Measurements from ENCODE around the gene RNF144A.

RNF144A gene

DNA sequence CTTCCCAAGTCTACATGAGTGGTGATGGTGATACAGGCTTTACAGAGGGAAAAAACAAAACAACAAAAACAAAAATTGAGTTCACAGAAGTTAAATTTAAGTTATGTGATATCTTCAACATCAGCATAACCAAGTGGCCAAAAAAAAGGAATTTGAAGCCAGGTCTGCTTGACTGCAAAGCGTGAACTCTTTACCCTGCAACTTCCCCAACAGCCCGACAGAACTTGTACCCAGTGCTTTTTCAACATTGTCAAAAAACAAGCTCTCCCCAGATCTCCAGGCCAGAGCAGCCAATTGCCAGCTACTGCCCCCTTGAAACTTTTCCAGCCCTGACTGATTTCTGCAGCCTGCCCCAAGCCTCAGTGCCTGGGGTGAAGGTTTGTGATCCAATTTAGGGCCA lies 76.7 kb downstream of the RNF144A start:
- H3K27me3 ChIP-seq (ENCODE audit: insufficient read depth, low read length, poor library complexity, severe bottlenecking): no peaks in the 10 kb centered on the region
- H3K9ac ChIP-seq (ENCODE audit: low read depth, low read length, poor library complexity, severe bottlenecking): no peak overlapping the region
- peaks cover 8% of the 10 kb centered on the region for H3K4me1 ChIP-seq (ENCODE audit: insufficient read depth, low read length, poor library complexity, severe bottlenecking)
- H4K20me1 ChIP-seq (ENCODE audit: insufficient read depth, low read length, poor library complexity, severe bottlenecking): no peaks in the 10 kb centered on the region
- no peaks in the 10 kb centered on the region for H3K79me2 ChIP-seq (ENCODE audit: insufficient read depth, low read length)
- peaks cover 5% of the 10 kb centered on the region; the same call in 1 of the 2 replicates for H3K36me3 ChIP-seq (ENCODE audit: insufficient read depth, low read length)
- H3K4me2 ChIP-seq (ENCODE audit: low read depth, low read length, poor library complexity, severe bottlenecking): no peak overlapping the region
- no peak overlapping the region for H3K4me3 ChIP-seq (ENCODE audit: low read length, poor library complexity, severe bottlenecking)
- no peak overlapping the region for H2AFZ ChIP-seq (ENCODE audit: low read length)
- TF ChIP-seq EZH2phosphoT487 (IDR thresholded peaks at IDR 0.05; ENCODE audit: borderline replicate concordance): no peak
- TF ChIP-seq, protein P1, sequence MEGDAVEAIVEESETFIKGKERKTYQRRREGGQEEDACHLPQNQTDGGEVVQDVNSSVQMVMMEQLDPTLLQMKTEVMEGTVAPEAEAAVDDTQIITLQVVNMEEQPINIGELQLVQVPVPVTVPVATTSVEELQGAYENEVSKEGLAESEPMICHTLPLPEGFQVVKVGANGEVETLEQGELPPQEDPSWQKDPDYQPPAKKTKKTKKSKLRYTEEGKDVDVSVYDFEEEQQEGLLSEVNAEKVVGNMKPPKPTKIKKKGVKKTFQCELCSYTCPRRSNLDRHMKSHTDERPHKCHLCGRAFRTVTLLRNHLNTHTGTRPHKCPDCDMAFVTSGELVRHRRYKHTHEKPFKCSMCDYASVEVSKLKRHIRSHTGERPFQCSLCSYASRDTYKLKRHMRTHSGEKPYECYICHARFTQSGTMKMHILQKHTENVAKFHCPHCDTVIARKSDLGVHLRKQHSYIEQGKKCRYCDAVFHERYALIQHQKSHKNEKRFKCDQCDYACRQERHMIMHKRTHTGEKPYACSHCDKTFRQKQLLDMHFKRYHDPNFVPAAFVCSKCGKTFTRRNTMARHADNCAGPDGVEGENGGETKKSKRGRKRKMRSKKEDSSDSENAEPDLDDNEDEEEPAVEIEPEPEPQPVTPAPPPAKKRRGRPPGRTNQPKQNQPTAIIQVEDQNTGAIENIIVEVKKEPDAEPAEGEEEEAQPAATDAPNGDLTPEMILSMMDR (conservative IDR thresholded peaks at IDR 0.05; ENCODE audit: low read length): no peak
- peaks cover 5% of the 10 kb centered on the region; the same call in 1 of the 2 replicates for H3K9me3 ChIP-seq (ENCODE audit: insufficient read depth, low read depth, low read length)
- no peaks in the 10 kb centered on the region for H3F3A ChIP-seq (ENCODE audit: low read depth)
- H3K9me2 ChIP-seq (replicated peaks; ENCODE audit: low read depth, low read length): no peaks in the 10 kb centered on the region

DNA sequence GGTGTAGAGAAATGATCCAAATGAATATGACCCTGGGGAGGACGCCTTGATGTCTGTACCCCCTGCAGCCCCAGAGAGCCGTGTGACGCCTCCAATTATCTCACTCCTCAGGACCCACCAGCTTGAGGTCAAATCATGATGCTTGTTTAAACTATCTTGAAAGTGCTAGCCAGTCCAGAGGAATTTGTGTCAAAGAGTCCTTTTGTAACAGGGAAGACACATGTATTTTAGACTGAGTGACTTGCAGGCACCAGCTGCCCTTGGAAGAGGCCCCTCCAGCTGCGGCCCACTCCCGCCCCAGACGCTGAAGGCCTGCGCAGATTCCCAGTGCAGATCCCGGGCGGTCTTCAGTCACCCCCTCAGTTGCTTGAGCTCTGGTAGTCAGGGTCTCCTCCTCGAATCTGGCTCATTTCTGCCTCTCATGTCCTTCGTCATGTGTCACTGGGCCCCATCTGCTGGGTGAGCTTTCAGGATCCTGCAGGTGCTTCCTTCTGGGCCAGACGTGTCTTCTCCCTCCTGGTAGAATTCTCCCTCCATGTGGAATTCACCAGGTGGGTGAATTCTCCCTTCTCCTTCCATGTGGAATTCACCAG lies 77.4 kb downstream of the RNF144A start:
- Histone ChIP-seq H3K27me3 (ENCODE audit: insufficient read depth, low read length, poor library complexity, severe bottlenecking) (no peaks in the 10 kb centered on the region), H3K9me3 (ENCODE audit: insufficient read depth, low read depth, low read length) (peaks cover 5% of the 10 kb centered on the region; the same call in 1 of the 2 replicates), H3K4me1 (ENCODE audit: insufficient read depth, low read length, poor library complexity, severe bottlenecking) (peaks cover 4% of the 10 kb centered on the region), H4K20me1 (ENCODE audit: insufficient read depth, low read length, poor library complexity, severe bottlenecking) (no peaks in the 10 kb centered on the region), H3K4me3 (ENCODE audit: low read length, poor library complexity, severe bottlenecking) (no peak overlapping the region), H3K9ac (ENCODE audit: low read depth, low read length, poor library complexity, severe bottlenecking) (no peak overlapping the region), H2AFZ (ENCODE audit: low read length) (no peak overlapping the region), H3F3A (ENCODE audit: low read depth) (no peaks in the 10 kb centered on the region), H3K36me3 (ENCODE audit: insufficient read depth, low read length) (peaks cover 5% of the 10 kb centered on the region; the same call in 1 of the 2 replicates), H3K79me2 (ENCODE audit: insufficient read depth, low read length) (no peaks in the 10 kb centered on the region), H3K9me2 (replicated peaks; ENCODE audit: low read depth, low read length) (no peaks in the 10 kb centered on the region), H3K4me2 (ENCODE audit: low read depth, low read length, poor library complexity, severe bottlenecking) (no peak overlapping the region)
- TF ChIP-seq, protein P1 (conservative IDR thresholded peaks at IDR 0.05; ENCODE audit: low read length): no peak

DNA sequence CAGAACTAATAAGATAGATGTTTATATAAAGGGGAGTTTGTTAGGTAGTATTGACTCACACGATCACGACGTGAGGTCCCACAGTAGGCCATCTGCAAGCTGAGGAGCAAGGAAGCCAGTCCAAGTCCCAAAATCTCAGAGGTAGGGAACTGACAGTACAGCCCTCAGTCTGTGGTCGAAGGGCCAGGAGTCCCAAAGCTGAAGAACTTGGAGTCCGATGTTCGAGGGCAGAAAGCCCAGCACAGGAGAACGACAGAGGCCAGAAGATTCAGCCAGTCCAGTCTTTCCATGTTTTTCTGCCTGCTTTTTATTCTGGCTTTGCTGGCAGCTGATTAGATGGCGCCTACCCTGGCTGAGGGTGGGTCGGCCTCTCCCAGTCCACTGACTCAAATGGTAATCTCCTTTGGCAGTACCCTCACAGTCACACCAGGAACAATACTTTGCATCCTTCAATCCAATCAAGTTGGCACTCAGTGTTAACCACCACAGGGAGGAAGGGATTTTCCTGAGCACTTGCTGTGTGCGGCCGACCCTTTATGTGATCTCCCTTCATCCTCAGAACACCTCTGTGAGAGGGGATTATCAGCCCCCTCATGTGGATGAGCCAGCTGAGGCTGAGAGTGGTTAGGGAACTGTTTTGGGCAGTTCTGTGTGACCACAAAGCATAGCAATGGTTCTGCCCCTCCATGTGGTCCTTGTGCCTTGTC lies 78.3 kb downstream of the RNF144A start:
- no peaks in the 10 kb centered on the region for H3K4me1 ChIP-seq (ENCODE audit: insufficient read depth, low read length, poor library complexity, severe bottlenecking)
- H2AFZ ChIP-seq (ENCODE audit: low read length): no peak overlapping the region
- H3K4me2 ChIP-seq (ENCODE audit: low read depth, low read length, poor library complexity, severe bottlenecking): no peak overlapping the region
- H3K27me3 ChIP-seq (ENCODE audit: insufficient read depth, low read length, poor library complexity, severe bottlenecking): no peaks in the 10 kb centered on the region
- H3F3A ChIP-seq (ENCODE audit: low read depth): no peaks in the 10 kb centered on the region
- no peaks in the 10 kb centered on the region for H3K79me2 ChIP-seq (ENCODE audit: insufficient read depth, low read length)
- no peaks in the 10 kb centered on the region for H4K20me1 ChIP-seq (ENCODE audit: insufficient read depth, low read length, poor library complexity, severe bottlenecking)
- no peak overlapping the region for H3K4me3 ChIP-seq (ENCODE audit: low read length, poor library complexity, severe bottlenecking)
- H3K9me2 ChIP-seq (replicated peaks; ENCODE audit: low read depth, low read length): no peaks in the 10 kb centered on the region
- no peak overlapping the region for H3K9ac ChIP-seq (ENCODE audit: low read depth, low read length, poor library complexity, severe bottlenecking)
- no peak for TF ChIP-seq EZH2phosphoT487 (IDR thresholded peaks at IDR 0.05; ENCODE audit: borderline replicate concordance)
- TF ChIP-seq, protein P1 (conservative IDR thresholded peaks at IDR 0.05; ENCODE audit: low read length): no peak
- peaks cover 5% of the 10 kb centered on the region; the same call in 1 of the 2 replicates for H3K9me3 ChIP-seq (ENCODE audit: insufficient read depth, low read depth, low read length)
- peaks cover 5% of the 10 kb centered on the region; the same call in 1 of the 2 replicates for H3K36me3 ChIP-seq (ENCODE audit: insufficient read depth, low read length)
